ENCODE results near the gene ZFY.

GRCh38 chrY:3023606-3024005 lies 88.4 kb downstream of the ZFY start:
- TF ChIP-seq POLR2A (IDR thresholded peaks at IDR 0.05) (no peak), CTCF (IDR thresholded peaks at IDR 0.05) (no peak)
